ENCODE measurements around the gene RAB3IL1. TPM values are rescaled to one million over a fixed set of nuclear protein-coding genes. Genes with fewer than 3 reads are reported as not detected.
A peak's percentile ranks its signal among the peaks of the same experiment; 100 is the strongest.

RAB3IL1 gene
- total RNA-seq, 1 donor from 2014 or later: 44.2 TPM

DNA sequence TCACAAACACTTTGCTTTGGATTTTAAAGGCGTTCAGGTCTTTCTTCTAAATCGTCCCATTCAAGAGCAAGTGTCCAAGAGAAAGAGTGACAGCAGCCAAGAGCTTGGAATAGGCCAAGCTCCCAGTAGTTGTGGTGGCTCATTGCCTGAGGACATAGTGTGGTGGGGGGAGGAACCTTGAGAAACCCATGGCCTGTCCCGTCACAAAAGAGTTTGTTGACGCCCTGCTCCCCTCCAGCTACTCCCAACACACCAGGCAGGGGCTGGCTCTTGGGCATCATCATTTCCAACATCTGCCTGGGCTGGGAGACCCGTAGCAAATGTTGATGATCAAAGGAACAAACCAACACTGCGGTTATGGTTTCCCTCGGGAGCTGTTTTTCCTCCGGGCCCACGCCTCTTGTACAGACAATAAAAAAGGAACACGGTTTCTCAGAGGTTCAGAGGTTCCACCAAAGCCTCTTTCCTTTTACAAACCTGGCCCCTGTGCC lies 46.8 kb downstream of the RAB3IL1 start:
- Mint-ChIP-seq H3K4me1 (ENCODE audit: unreplicated experiment) (peaks cover 34% of the 10 kb centered on the region), H3K36me3 (ENCODE audit: unreplicated experiment) (peaks cover 5% of the 10 kb centered on the region), H3K27ac (ENCODE audit: unreplicated experiment) (peak overlapping the region; percentile 84), H3K27me3 (ENCODE audit: unreplicated experiment) (no peaks in the 10 kb centered on the region), H3K4me3 (ENCODE audit: unreplicated experiment) (no peak overlapping the region), H3K9me3 (ENCODE audit: unreplicated experiment) (no peaks in the 10 kb centered on the region)
- peak; percentile 78 for DNase-seq (ENCODE audit: extremely low spot score, unreplicated experiment)
- TF ChIP-seq, protein P1, sequence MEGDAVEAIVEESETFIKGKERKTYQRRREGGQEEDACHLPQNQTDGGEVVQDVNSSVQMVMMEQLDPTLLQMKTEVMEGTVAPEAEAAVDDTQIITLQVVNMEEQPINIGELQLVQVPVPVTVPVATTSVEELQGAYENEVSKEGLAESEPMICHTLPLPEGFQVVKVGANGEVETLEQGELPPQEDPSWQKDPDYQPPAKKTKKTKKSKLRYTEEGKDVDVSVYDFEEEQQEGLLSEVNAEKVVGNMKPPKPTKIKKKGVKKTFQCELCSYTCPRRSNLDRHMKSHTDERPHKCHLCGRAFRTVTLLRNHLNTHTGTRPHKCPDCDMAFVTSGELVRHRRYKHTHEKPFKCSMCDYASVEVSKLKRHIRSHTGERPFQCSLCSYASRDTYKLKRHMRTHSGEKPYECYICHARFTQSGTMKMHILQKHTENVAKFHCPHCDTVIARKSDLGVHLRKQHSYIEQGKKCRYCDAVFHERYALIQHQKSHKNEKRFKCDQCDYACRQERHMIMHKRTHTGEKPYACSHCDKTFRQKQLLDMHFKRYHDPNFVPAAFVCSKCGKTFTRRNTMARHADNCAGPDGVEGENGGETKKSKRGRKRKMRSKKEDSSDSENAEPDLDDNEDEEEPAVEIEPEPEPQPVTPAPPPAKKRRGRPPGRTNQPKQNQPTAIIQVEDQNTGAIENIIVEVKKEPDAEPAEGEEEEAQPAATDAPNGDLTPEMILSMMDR (IDR thresholded peaks at IDR 0.05): no peak

- Mint-ChIP-seq H3K27ac (ENCODE audit: unreplicated experiment) (peak overlapping the region; percentile 11), H3K27me3 (ENCODE audit: unreplicated experiment) (no peaks in the 10 kb centered on the region), H3K9me3 (ENCODE audit: unreplicated experiment) (no peaks in the 10 kb centered on the region), H3K36me3 (ENCODE audit: unreplicated experiment) (peaks cover 8% of the 10 kb centered on the region), H3K4me1 (ENCODE audit: unreplicated experiment) (peaks cover 29% of the 10 kb centered on the region), H3K4me3 (ENCODE audit: unreplicated experiment) (no peak overlapping the region)
- peak; percentile 83 for DNase-seq (ENCODE audit: extremely low spot score, unreplicated experiment)
- TF ChIP-seq, protein P1 (IDR thresholded peaks at IDR 0.05): no peak
Observed at GRCh38 chr11:61869708-61870451, 47.5 kb downstream of the RAB3IL1 start.

DNA sequence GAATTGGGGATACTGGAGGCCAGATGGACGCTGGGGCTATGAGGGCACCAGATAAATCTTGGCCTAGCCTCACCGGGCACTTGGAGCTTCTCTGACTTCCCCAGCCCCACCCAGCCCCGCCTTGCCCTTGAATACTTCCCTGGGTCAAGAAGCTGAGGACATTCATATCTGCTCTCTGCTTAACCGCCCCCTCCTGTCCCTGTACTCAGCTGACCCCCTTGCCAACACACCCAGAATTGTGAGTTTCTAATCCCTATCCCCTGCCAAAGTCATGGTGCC lies 48.0 kb downstream of the RAB3IL1 start:
- H3K27ac Mint-ChIP-seq (ENCODE audit: unreplicated experiment): peak overlapping the region; percentile 11
- TF ChIP-seq, protein P1 (IDR thresholded peaks at IDR 0.05): no peak
- DNase-seq (ENCODE audit: extremely low spot score, unreplicated experiment): no peak
- H3K36me3 Mint-ChIP-seq (ENCODE audit: unreplicated experiment): peaks cover 11% of the 10 kb centered on the region
- H3K27me3 Mint-ChIP-seq (ENCODE audit: unreplicated experiment): no peaks in the 10 kb centered on the region
- peaks cover 24% of the 10 kb centered on the region for H3K4me1 Mint-ChIP-seq (ENCODE audit: unreplicated experiment)
- no peak overlapping the region for H3K4me3 Mint-ChIP-seq (ENCODE audit: unreplicated experiment)
- no peaks in the 10 kb centered on the region for H3K9me3 Mint-ChIP-seq (ENCODE audit: unreplicated experiment)

DNA sequence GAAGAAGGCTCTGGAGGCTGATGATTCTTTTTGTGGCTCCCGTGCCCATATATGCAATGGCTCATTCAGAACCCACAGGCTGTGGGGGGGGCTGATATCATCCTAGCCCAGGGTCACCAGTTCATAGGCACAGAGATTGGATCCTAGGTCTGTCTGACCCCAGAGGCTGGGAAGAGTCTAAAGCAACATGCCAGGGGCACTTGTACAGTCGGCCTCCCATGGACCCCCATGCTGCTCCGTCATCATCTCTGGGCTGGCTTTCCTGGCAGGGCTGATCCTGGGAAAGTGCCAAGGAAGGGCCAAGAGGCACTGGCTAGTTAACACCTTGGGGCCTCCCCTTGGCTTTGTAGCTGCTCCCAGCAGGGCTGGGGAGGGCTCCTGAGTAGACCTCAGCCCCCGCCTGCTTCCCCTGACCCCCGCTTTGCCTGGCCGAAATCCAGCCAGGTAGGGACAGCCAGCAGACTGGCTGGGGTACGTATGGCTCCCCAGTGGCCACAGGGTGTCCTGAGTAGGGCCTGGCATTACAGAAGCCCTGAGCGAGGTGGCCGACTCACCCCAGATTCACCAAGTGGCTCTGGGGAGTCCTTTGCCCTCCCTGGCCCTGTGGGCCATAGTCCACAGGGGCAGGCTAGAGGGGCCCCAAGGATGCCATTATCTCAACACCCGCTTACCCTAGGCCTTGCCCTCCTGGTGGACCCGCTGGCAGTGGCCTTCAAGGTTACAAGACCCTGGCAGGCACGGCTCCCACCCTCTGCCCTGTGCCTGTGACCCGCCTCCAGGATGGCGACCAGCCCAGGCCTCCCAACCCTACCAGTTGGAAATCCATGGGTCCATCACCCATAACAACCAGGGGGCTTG lies 48.6 kb downstream of the RAB3IL1 start:
- peaks cover 11% of the 10 kb centered on the region for H3K36me3 Mint-ChIP-seq (ENCODE audit: unreplicated experiment)
- H3K9me3 Mint-ChIP-seq (ENCODE audit: unreplicated experiment): no peaks in the 10 kb centered on the region
- peaks cover 20% of the 10 kb centered on the region for H3K4me1 Mint-ChIP-seq (ENCODE audit: unreplicated experiment)
- TF ChIP-seq, protein P1 (IDR thresholded peaks at IDR 0.05): no peak
- H3K27ac Mint-ChIP-seq (ENCODE audit: unreplicated experiment): no peak overlapping the region
- DNase-seq (ENCODE audit: extremely low spot score, unreplicated experiment): peak; percentile 82
- H3K27me3 Mint-ChIP-seq (ENCODE audit: unreplicated experiment): no peaks in the 10 kb centered on the region
- no peak overlapping the region for H3K4me3 Mint-ChIP-seq (ENCODE audit: unreplicated experiment)

- Mint-ChIP-seq H3K4me1 (ENCODE audit: unreplicated experiment) (peaks cover 18% of the 10 kb centered on the region), H3K4me3 (ENCODE audit: unreplicated experiment) (no peak overlapping the region), H3K9me3 (ENCODE audit: unreplicated experiment) (no peaks in the 10 kb centered on the region), H3K36me3 (ENCODE audit: unreplicated experiment) (peaks cover 11% of the 10 kb centered on the region), H3K27ac (ENCODE audit: unreplicated experiment) (no peak overlapping the region), H3K27me3 (ENCODE audit: unreplicated experiment) (no peaks in the 10 kb centered on the region)
- DNase-seq (ENCODE audit: extremely low spot score, unreplicated experiment): no peak
- TF ChIP-seq, protein P1 (IDR thresholded peaks at IDR 0.05): no peak
Observed at GRCh38 chr11:61866958-61867343, 50.4 kb downstream of the RAB3IL1 start.

Measured in osteocyte (in vitro differentiated cells).